Spinal cord (tissue), 10 donors: ENCODE measurements around the gene ADAMTS15. TPM values are rescaled to one million over a fixed set of nuclear protein-coding genes. Genes with fewer than 3 reads are reported as not detected.
"Not testable (repeated sequence)": the region's sequence is repeated elsewhere in the genome, so short reads cannot be mapped to it uniquely, and the experiment has no call there.

Experiments
- DNase-seq, 6 donors: peaks; one replicate each; pipeline versions ENCODE4 v3.0.0 to v3.0.0-alpha.2; 2013 to 2015; ENCODE audit warnings: low spot score in 6 of 6, low read depth in 4 of 6
- H3K27ac ChIP-seq: one replicate; pipeline ENCODE4 v1.5.1; 2013; ENCODE audit warnings: low read depth, low read length, control low read depth
- H3K27me3 ChIP-seq: one replicate; pipeline ENCODE4 v1.6.1; 2013; ENCODE audit warnings: low read length; ENCODE audit not compliant: control insufficient read depth, insufficient read depth
- H3K36me3 ChIP-seq: one replicate; pipeline ENCODE4 v1.6.1; 2013; ENCODE audit warnings: low read length; ENCODE audit not compliant: control insufficient read depth, insufficient read depth
- H3K4me1 ChIP-seq: one replicate; pipeline ENCODE4 v1.6.1; 2013; ENCODE audit warnings: low read length; ENCODE audit not compliant: control insufficient read depth, insufficient read depth
- H3K4me3 ChIP-seq: one replicate; pipeline ENCODE4 v1.5.1; 2013; ENCODE audit warnings: low read depth, low read length, control low read depth
- H3K9me3 ChIP-seq: one replicate; pipeline ENCODE4 v1.6.1; 2013; ENCODE audit warnings: low read length; ENCODE audit not compliant: control insufficient read depth, insufficient read depth
- WGBS: methylation state at CpG from one replicate; pipeline ENCODE4 v1.1.5; 2013; ENCODE audit warnings: missing lambda C conversion rate; ENCODE audit not compliant: insufficient coverage; 5-methylcytosine and 5-hydroxymethylcytosine counted together
- polyA plus RNA-seq, 2 donors: library from polyadenylated mRNA; unstranded; fragments of 120-200 nt; gene quantifications; one replicate each; pipeline ENCODE4 v1.2.1, GENCODE V29; 2013; ENCODE audit not compliant: insufficient read length in 2 of 2
- total RNA-seq, 2 donors: library from RNA; depleted of rRNA in 1 of 2; stranded (reverse); fragments of 120-200 nt in 1 of 2; fragments of >200 nt in 1 of 2; gene quantifications; one replicate each; pipeline versions ENCODE4 v1.2.3 to v1.2.4, GENCODE V29; 2013 to 2014
- donor health status: healthy.

ADAMTS15 gene
- total and polyA plus RNA-seq, 4 donors: 9.7 to 30.4 (median 13.7) TPM

DNA sequence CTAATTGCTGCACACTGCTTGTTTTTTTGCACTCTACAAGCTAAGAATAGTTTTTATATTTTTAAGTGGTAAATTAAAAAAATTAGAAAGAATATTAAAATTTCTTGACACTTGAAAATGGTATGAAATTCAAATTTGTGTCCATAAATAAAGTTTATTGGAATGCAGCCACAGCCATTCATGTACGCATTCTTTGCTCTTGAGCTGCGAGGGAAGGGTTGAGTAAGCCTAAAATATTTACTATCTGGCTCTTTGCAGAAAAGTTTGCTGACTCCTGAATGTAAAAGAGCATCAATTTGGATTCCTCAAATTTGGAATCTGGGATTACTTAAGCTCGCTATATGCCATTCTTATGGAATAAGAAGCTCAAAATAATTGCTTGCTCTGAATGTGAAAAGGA, 16.6 kb upstream of the ADAMTS15 start:
- DNase-seq: no peak
- Histone ChIP-seq H3K4me1 (peaks cover 18% of the 10 kb centered on the region), H3K36me3 (no peaks in the 10 kb centered on the region), H3K27ac (no peak overlapping the region), H3K4me3 (no peak overlapping the region), H3K27me3 (peaks cover 30% of the 10 kb centered on the region), H3K9me3 (no peaks in the 10 kb centered on the region)
- no CpG with 5 or more reads among the region's 3 CpGs for WGBS

DNA sequence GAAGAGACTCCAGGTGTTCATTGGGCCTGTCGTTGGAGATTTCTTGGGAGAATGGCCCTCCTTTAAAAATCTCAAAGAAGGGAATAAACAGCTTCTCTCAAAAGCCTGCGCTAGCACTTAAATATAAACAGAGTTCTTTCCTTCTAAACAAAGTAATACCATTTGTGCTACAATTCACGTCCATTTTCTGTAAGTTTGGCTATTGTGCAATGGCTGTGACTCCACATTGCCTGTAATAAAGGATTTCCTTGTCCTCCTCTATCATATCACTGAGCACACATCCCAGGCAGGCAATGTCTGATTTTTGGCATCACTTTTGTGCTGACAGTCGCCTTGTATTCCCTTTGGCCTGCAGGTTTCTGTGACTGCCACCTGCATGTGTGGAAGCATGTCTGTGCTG, 15.1 kb upstream of the ADAMTS15 start:
- H3K27me3 ChIP-seq: peaks cover 22% of the 10 kb centered on the region
- H3K27ac ChIP-seq: no peak overlapping the region
- no peaks in the 10 kb centered on the region for H3K36me3 ChIP-seq
- peaks cover 8% of the 10 kb centered on the region for H3K4me1 ChIP-seq
- no peaks in the 10 kb centered on the region for H3K9me3 ChIP-seq
- DNase-seq: no peak
- WGBS: 82% methylated on average over 2 of the region's 4 CpGs
- H3K4me3 ChIP-seq: no peak overlapping the region

DNA sequence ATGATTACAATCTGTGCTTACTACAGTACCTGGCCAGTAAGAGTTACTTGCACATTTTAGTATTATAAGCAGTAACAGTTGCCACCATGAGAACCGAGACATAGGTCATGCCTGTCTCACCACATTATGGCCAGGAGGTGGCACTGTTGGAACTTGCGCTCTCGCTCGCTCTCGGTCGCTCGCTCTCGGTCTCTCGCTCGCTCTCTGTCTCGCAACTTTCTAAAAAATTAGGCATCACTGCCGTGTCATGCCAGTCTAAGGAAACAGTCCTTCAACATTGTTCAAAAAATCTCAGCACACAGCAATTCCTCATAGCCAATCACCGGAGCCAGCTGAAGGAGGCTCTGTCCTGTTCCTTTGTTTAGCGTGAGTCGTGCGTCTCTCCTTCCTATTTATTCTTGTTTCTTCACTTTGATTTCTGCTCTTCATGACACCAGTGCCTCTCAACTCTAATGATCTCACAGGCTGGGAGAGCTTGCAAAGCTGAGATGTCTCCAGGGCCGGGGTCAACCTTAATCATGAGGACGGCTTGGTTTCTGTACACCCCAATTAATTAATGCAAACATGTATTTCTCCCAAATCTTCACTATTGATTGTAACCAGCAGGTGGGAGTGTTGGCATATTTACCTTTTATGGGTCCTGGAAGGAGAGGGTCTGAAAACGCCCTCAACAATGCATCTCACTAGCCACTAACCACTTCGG, 13.8 kb upstream of the ADAMTS15 start:
- Histone ChIP-seq H3K9me3 (no peaks in the 10 kb centered on the region), H3K27me3 (peaks cover 9% of the 10 kb centered on the region), H3K4me1 (peaks cover 2% of the 10 kb centered on the region), H3K4me3 (peak overlapping the region; percentile 71), H3K36me3 (no peaks in the 10 kb centered on the region), H3K27ac (peak overlapping the region; percentile 65)
- 0% methylated on average over 17 of the region's 20 CpGs for WGBS
- DNase-seq: peak; percentile 82 to 97 (median 88)

DNA sequence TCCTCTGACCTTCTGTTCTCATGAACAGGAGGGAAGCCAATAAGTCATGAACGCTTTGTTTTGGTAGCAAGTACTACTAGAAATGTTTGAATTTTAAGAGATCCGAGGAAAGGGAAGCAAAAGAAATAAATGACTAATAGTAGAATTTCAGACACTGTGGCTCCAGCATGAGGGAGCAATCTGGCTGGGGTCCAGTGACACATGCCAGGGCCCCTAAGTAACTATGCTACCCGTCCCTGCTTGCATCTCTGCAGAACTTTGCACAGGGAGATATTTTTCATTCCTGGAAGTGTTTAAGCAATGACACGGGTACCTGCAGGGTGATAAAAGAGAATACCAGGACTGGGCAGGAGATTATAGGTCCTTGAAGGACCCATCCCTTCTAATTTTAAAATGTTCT, 12.8 kb upstream of the ADAMTS15 start:
- Histone ChIP-seq H3K4me1 (peaks cover 2% of the 10 kb centered on the region), H3K36me3 (no peaks in the 10 kb centered on the region), H3K27ac (no peak overlapping the region), H3K27me3 (peaks cover under 1% of the 10 kb centered on the region), H3K4me3 (no peak overlapping the region), H3K9me3 (no peaks in the 10 kb centered on the region)
- no peak for DNase-seq
- WGBS: 35% methylated on average over 2 of the region's 4 CpGs

DNA sequence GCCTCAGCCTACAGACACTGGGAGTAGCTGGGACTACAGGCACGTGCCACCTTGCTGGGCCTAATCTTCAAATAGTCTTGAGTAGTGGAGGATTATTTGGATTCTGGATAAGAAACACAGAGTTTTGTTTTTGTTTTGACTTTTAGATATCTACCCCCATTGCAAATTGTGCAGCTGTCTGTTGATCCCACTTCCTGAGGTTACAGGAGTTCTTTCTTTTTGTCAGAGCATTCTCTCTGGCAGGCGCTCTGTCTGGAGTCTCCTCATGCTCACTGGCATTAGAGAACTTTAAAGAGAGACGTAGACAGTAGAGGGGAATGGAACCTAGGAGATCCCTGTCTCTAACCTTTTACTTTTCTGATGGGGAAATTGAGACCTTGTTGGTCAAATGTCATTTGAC, 12.3 kb upstream of the ADAMTS15 start:
- Histone ChIP-seq H3K27ac (no peak overlapping the region), H3K9me3 (no peaks in the 10 kb centered on the region), H3K27me3 (no peaks in the 10 kb centered on the region), H3K4me1 (peaks cover 2% of the 10 kb centered on the region), H3K36me3 (no peaks in the 10 kb centered on the region), H3K4me3 (no peak overlapping the region)
- WGBS: no CpG with 5 or more reads among the region's 3 CpGs
- no peak for DNase-seq

DNA sequence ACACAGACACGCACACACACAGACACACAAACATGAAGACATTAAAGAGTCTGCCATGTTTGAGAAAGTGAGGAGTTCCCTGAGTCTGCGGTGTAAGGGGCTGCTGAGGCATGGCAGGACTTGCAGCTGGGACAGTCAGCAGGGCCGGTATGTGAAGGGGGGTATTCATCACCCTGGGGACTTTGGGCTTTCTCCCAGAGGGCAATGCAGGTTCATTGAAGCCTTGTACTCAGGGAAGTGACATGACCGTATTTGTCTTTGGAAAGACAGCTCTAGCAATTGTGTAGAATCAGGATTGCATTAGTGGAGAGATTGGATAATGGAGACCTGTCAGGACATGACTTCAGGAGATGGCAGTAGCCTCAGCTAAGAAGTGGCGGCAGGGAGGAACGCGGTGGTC, 10.6 kb upstream of the ADAMTS15 start:
- no peak for DNase-seq
- Histone ChIP-seq H3K9me3 (no peaks in the 10 kb centered on the region), H3K4me1 (no peaks in the 10 kb centered on the region), H3K4me3 (no peak overlapping the region), H3K36me3 (no peaks in the 10 kb centered on the region), H3K27ac (no peak overlapping the region), H3K27me3 (no peaks in the 10 kb centered on the region)
- 83% methylated on average over 6 of the region's 7 CpGs for WGBS

DNA sequence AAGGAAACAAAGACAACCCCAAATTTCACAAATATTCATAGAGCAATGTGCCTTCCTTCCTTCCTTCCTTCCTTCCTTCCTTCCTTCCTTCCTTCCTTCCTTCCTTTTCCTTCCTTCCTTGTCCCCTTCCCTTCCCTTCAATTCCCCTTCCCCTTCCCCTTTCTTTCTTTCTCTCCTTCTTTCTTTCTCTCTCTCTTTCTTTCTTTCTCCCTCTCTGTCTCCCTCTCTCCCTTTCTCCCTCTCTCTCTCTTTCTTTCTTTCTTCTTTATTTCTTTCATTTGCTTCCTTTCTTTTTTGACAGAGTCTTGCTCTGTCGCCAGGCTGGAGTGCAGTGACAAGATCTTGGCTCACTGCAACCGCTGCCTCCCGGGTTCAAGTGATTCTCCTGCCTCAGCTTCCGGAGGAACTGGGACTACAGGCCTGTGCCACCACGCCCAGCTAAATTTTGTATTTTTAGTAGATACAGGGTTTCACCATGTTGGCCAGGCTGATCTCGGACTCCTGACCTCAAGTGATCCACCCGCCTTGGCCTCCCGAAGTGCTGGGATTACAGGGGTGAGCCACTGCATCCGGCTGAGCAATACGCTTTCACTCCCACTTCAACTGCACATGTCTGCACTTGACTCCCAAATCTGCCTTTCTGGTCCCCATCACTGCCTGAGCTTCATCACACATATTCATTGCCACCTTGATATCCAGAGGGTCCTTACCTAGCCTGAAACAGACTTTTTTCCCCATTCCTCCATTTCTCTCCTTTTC, 9.9 kb upstream of the ADAMTS15 start:
- H3K9me3 ChIP-seq, DNase-seq, H3K27ac ChIP-seq, H3K4me3 ChIP-seq, H3K36me3 ChIP-seq, H3K27me3 ChIP-seq, H3K4me1 ChIP-seq: not testable (repeated sequence)
- 95% methylated on average over 10 of the region's 10 CpGs for WGBS

DNA sequence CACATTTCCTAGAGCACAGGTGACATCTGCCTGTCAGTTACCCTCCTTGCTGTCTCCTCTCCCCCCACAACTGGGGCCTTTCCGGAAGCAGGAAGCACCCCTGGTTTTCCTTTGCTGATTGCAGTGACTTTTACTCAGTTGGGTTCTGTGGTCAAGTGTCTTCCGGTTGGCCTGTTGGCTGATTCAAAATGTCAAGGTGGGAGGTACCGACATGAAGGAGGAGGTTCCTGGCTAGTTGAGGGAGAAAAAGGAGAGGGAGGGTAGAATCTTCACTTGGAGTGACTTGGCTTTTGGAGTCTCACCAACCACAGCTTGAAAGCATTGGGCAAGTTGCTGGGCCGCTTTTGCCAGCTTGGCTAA, 9.3 kb upstream of the ADAMTS15 start:
- Histone ChIP-seq H3K9me3 (no peaks in the 10 kb centered on the region), H3K27ac (no peak overlapping the region), H3K4me1 (no peaks in the 10 kb centered on the region), H3K36me3 (no peaks in the 10 kb centered on the region), H3K4me3 (no peak overlapping the region), H3K27me3 (no peaks in the 10 kb centered on the region)
- 92% methylated on average over 3 of the region's 4 CpGs for WGBS
- DNase-seq: no peak

DNA sequence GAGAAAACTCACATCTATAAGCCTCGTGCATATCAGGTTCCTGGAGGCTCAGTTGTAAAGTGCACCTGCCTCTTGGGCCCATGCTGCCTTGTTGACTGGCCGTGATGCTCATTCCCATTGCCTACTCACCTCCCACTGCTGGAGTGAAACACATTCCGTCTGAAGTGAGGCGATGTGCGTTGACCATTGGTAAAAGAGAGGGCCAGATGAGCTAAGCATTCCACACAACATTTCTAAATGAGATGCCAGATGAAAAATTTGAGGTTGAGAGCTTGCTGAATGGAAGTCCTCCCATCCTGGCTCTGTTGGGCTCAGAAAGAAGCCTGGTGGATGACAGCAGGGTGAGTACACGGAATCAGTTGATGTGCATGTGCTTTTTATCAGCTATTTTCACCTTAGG, 8.6 kb upstream of the ADAMTS15 start:
- Histone ChIP-seq H3K27ac (no peak overlapping the region), H3K4me1 (no peaks in the 10 kb centered on the region), H3K36me3 (no peaks in the 10 kb centered on the region), H3K4me3 (no peak overlapping the region), H3K9me3 (no peaks in the 10 kb centered on the region), H3K27me3 (no peaks in the 10 kb centered on the region)
- no peak for DNase-seq
- WGBS: 100% methylated on average over 2 of the region's 6 CpGs

DNA sequence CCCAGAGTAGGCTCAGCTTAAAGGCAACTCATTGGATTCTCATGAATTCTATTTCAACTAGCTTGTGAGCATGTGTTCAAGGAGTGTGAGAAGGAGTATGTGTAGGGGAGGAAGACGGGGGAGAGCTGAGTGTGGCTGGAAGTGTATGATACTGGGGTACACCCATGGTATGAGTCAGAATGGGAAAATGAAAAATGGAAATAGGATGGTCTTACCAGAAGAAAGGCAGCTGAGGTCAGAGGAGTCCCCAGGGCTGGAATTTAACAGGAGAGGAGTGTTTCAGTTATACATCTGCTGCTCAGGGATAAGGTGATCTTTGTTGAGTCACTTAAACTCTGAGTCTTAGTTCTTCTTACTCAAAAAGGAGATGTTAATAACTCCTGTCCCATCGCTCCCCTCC, 6.7 kb upstream of the ADAMTS15 start:
- DNase-seq: no peak
- Histone ChIP-seq H3K27me3 (no peaks in the 10 kb centered on the region), H3K27ac (no peak overlapping the region), H3K4me1 (no peaks in the 10 kb centered on the region), H3K36me3 (no peaks in the 10 kb centered on the region), H3K4me3 (no peak overlapping the region), H3K9me3 (no peaks in the 10 kb centered on the region)
- 100% methylated on average over 1 of the region's 2 CpGs for WGBS
